ENCODE measurements around the gene GNAO1. TPM values are rescaled to one million over a fixed set of nuclear protein-coding genes. Genes with fewer than 3 reads are reported as not detected.
A peak's percentile ranks its signal among the peaks of the same experiment; 100 is the strongest.

GNAO1 gene
- polyA plus RNA-seq, 1 experiment, result 0.01 TPM

DNA sequence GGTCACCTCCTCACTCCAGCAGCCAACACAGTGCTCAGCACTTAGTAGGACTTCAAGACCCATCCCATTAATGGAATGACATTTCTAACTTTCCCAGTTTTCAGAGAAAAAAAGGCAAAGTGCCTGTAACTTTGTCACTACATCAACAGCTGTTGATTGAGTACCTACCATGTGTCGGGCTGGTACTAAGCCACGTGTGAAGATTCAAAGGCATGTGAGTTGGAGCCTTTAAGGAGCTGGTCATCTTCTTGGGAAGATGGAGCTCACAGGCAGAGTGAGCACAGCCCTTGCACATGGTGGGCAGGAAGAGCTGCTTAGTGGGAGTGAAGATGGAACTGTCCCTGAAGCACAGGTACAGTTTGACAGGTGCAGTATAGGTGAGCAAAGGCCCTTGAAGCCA, 88.6 kb downstream of the GNAO1 start:
- DNase-seq (ENCODE audit: low read depth, low spot score), result no peak
- H3K27ac ChIP-seq (ENCODE audit: low read depth, low read length), result no peak overlapping the region
- CTCF ChIA-PET, result interaction anchor here (1.2 kb wide), 1 partner anchor 10 kb away, joined by 3 read pairs; no protein-coding TSS in a partner anchor
- H3K4me3 ChIP-seq (ENCODE audit: low read depth, low read length), result no peak overlapping the region
- POLR2A ChIA-PET, result no interaction called here
- TF ChIP-seq, protein P1, sequence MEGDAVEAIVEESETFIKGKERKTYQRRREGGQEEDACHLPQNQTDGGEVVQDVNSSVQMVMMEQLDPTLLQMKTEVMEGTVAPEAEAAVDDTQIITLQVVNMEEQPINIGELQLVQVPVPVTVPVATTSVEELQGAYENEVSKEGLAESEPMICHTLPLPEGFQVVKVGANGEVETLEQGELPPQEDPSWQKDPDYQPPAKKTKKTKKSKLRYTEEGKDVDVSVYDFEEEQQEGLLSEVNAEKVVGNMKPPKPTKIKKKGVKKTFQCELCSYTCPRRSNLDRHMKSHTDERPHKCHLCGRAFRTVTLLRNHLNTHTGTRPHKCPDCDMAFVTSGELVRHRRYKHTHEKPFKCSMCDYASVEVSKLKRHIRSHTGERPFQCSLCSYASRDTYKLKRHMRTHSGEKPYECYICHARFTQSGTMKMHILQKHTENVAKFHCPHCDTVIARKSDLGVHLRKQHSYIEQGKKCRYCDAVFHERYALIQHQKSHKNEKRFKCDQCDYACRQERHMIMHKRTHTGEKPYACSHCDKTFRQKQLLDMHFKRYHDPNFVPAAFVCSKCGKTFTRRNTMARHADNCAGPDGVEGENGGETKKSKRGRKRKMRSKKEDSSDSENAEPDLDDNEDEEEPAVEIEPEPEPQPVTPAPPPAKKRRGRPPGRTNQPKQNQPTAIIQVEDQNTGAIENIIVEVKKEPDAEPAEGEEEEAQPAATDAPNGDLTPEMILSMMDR (IDR thresholded peaks at IDR 0.05; ENCODE audit: low read depth, low read length), result no peak
- H3K27me3 ChIP-seq (ENCODE audit: control insufficient read depth, insufficient read depth, low read length), result no peaks in the 10 kb centered on the region
- H3K9me3 ChIP-seq (ENCODE audit: control insufficient read depth, insufficient read depth, low read length), result no peaks in the 10 kb centered on the region; the same call in 1 of the 2 replicates

DNA sequence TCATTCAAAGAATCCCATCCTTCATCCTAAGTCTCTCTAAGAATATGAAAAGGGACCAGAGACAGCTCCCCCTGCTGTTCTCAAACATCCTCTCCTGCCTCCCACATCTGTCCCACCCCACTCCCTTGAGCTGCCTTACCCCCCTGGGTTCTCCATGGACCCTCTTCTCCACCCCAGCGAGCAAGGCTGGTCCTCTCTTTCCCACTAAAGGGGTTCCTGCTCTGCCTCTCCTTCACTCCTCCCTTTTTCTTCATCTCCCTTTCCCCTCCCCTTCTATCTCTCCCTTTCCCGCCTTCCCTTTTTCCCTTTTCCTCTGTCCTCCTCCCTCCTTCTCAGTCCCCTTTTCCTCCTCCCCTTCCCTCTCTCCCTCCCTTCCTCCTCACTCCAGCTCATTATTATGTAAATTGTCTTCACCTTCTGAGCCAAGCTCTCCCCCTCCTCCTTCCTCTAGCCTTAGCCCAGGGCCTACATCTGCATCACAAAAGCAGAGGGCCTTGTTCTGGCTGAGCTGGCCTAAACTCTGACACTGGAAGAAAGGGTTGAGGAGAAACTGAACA, 90.0 kb downstream of the GNAO1 start:
- ChIA-PET POLR2A (no interaction called here), CTCF (interaction anchor here (0.6 to 1.5 kb wide), 5 partner anchors 8 to 51 kb away, joined by 3 to 5 read pairs (median 3); no protein-coding TSS in a partner anchor)
- Histone ChIP-seq H3K27me3 (ENCODE audit: control insufficient read depth, insufficient read depth, low read length) (no peaks in the 10 kb centered on the region), H3K9me3 (ENCODE audit: control insufficient read depth, insufficient read depth, low read length) (no peaks in the 10 kb centered on the region; the same call in 1 of the 2 replicates), H3K4me3 (ENCODE audit: low read depth, low read length) (no peak overlapping the region), H3K27ac (ENCODE audit: low read depth, low read length) (no peak overlapping the region)
- TF ChIP-seq, protein P1 (IDR thresholded peaks at IDR 0.05; ENCODE audit: low read depth, low read length), result peak; percentile 43
- DNase-seq (ENCODE audit: low read depth, low spot score), result no peak

DNA sequence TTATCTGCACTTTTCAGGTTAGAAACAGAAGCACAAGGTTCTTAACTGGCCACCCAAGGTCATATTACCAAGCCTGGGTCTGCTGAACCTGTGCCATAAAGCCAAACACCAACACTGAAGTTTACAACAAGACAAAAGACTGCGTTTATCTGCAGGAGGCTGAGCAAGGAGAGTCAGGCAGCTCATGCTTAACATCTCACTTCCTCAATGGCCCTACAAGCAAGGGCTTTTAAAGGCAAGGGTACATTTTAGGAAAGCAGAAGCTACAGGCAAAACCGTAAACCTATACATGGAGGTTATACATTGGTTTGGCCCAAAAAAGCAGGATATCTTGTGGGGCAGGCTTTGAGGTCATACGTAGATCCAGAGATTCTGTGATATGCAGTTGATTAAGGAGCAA, 91.2 kb downstream of the GNAO1 start:
- Histone ChIP-seq H3K27ac (ENCODE audit: low read depth, low read length) (no peak overlapping the region), H3K27me3 (ENCODE audit: control insufficient read depth, insufficient read depth, low read length) (no peaks in the 10 kb centered on the region), H3K4me3 (ENCODE audit: low read depth, low read length) (no peak overlapping the region), H3K9me3 (ENCODE audit: control insufficient read depth, insufficient read depth, low read length) (no peaks in the 10 kb centered on the region; the same call in 1 of the 2 replicates)
- TF ChIP-seq, protein P1 (IDR thresholded peaks at IDR 0.05; ENCODE audit: low read depth, low read length), result no peak
- DNase-seq (ENCODE audit: low read depth, low spot score), result no peak
- ChIA-PET CTCF (no interaction called here), POLR2A (no interaction called here)

DNA sequence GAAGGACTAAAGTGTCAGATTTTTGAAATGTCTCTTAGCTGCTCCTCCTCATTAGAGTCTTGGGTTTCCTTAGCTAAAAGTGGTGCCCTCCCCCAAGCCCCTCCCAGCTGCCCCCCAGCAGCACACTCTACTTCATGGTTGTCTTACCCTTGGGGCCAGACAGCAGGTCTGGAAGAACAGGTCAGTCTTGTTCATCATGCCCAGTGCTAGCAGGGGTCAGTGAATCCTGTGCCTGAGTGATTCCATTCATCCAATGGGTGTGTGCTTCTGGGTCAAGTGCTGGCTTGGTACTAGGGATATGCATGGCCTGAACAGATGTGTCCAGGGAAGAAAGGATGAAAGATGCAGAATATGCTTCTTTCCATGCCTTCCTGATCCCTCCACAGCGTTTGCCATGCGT, 93.2 kb downstream of the GNAO1 start:
- no peak overlapping the region for H3K4me3 ChIP-seq (ENCODE audit: low read depth, low read length)
- H3K27me3 ChIP-seq (ENCODE audit: control insufficient read depth, insufficient read depth, low read length), result peaks cover 3% of the 10 kb centered on the region
- no peaks in the 10 kb centered on the region; the same call in 1 of the 2 replicates for H3K9me3 ChIP-seq (ENCODE audit: control insufficient read depth, insufficient read depth, low read length)
- POLR2A ChIA-PET, result no interaction called here
- TF ChIP-seq, protein P1 (IDR thresholded peaks at IDR 0.05; ENCODE audit: low read depth, low read length), result no peak
- DNase-seq (ENCODE audit: low read depth, low spot score), result no peak
- H3K27ac ChIP-seq (ENCODE audit: low read depth, low read length), result no peak overlapping the region
- CTCF ChIA-PET, result no interaction called here

DNA sequence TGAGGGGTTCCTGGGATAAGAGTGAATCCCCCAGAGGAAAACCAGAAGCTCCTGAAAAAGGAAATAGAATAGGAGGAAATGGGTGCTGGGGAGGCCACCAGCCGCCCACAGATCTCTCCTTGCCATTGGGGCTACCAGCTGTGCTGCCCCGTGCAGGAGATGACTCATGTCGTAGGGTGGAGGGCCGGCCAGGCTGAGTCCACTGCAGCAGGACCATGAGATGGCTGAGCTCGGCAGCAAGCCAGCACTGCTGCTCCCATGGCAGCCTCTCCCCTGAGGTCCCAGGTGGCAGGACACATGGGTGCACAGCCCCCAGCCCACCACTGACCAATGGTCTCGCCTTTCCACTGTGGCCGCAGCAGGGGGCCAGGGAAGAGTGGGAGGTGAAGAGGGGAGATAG, 95.5 kb downstream of the GNAO1 start:
- DNase-seq (ENCODE audit: low read depth, low spot score), result no peak
- TF ChIP-seq, protein P1 (IDR thresholded peaks at IDR 0.05; ENCODE audit: low read depth, low read length), result no peak
- ChIA-PET POLR2A (no interaction called here), CTCF (no interaction called here)
- H3K27ac ChIP-seq (ENCODE audit: low read depth, low read length), result no peak overlapping the region
- no peak overlapping the region for H3K4me3 ChIP-seq (ENCODE audit: low read depth, low read length)
- H3K27me3 ChIP-seq (ENCODE audit: control insufficient read depth, insufficient read depth, low read length), result peaks cover 5% of the 10 kb centered on the region
- no peaks in the 10 kb centered on the region; the same call in 1 of the 2 replicates for H3K9me3 ChIP-seq (ENCODE audit: control insufficient read depth, insufficient read depth, low read length)

Data from AG04450 (cell line).